ENCODE measurements around the gene GPC6.

The GPC6 gene

GRCh38 chr13:94090773-94091480 lies 864.3 kb downstream of the GPC6 start:
- DNase-seq (ENCODE audit: extremely low read depth, low read depth), result no peak
- no peak overlapping the region for H3K4me3 ChIP-seq (replicated peaks; ENCODE audit: low read depth, low read length)
- TF ChIP-seq, protein P1, sequence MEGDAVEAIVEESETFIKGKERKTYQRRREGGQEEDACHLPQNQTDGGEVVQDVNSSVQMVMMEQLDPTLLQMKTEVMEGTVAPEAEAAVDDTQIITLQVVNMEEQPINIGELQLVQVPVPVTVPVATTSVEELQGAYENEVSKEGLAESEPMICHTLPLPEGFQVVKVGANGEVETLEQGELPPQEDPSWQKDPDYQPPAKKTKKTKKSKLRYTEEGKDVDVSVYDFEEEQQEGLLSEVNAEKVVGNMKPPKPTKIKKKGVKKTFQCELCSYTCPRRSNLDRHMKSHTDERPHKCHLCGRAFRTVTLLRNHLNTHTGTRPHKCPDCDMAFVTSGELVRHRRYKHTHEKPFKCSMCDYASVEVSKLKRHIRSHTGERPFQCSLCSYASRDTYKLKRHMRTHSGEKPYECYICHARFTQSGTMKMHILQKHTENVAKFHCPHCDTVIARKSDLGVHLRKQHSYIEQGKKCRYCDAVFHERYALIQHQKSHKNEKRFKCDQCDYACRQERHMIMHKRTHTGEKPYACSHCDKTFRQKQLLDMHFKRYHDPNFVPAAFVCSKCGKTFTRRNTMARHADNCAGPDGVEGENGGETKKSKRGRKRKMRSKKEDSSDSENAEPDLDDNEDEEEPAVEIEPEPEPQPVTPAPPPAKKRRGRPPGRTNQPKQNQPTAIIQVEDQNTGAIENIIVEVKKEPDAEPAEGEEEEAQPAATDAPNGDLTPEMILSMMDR (IDR thresholded peaks at IDR 0.05; ENCODE audit: low read depth, low read length, missing control alignments), result no peak

DNA sequence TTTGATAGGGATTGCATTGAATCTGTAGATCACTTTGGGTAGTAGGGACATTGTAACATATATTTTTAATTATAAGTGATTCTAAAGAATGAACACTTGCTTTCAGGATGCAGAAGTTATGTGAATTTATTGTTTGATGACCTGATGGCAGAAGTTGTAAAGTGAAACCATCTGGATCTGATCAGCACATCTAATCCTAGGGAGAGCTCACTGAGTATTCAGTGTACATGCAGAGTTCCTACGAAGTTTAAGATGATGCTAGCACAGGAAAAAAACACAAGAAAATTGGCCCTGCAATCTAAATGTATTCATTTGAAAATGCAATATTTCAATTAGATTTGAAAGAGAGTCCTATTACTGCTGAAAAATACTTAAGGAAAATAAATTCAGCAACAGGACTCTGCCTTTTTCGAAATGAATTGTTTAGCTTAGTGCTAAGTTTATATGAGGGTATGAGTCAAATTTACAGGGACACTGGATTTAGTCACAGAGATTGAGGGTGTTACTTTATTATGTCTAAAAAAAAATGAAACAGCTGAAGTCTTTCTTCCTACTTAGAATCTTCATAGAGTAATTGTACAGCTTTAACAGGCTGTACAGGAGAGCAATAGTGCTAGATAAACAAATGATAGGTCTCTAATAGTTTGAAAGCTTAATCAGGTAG lies 867.2 kb downstream of the GPC6 start:
- peak; percentile 52 for DNase-seq (ENCODE audit: extremely low read depth, low read depth)
- TF ChIP-seq, protein P1 (IDR thresholded peaks at IDR 0.05; ENCODE audit: low read depth, low read length, missing control alignments), result no peak
- no peak overlapping the region for H3K4me3 ChIP-seq (replicated peaks; ENCODE audit: low read depth, low read length)

GRCh38 chr13:94109715-94110374 lies 883.2 kb downstream of the GPC6 start:
- no peak for DNase-seq (ENCODE audit: extremely low read depth, low read depth)
- H3K4me3 ChIP-seq (replicated peaks; ENCODE audit: low read depth, low read length), result no peak overlapping the region
- TF ChIP-seq, protein P1 (IDR thresholded peaks at IDR 0.05; ENCODE audit: low read depth, low read length, missing control alignments), result no peak

DNA sequence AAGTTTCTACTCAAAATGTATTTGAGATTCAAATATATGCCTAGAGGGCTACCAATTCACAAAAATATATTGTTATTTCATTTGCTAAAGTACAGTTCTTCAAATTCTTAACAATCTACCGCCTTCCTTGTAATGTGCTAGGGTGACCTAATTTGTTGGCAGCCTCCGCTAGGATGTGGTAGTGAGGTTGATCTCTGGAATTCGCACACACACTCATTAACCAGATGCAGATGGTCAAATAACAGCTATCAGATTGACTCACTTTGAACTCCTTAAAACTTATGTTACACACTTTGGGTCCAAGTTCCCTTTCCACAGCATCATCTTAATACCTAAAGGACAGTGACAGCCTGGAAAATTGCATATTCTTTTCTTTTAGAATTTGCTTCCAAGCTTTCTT lies 885.6 kb downstream of the GPC6 start:
- TF ChIP-seq, protein P1 (IDR thresholded peaks at IDR 0.05; ENCODE audit: low read depth, low read length, missing control alignments), result no peak
- peak; percentile 90 for DNase-seq (ENCODE audit: extremely low read depth, low read depth)
- H3K4me3 ChIP-seq (replicated peaks; ENCODE audit: low read depth, low read length), result no peak overlapping the region

GRCh38 chr13:94112731-94113130 lies 886.1 kb downstream of the GPC6 start:
- H3K4me3 ChIP-seq (replicated peaks; ENCODE audit: low read depth, low read length), result no peak overlapping the region
- TF ChIP-seq, protein P1 (IDR thresholded peaks at IDR 0.05; ENCODE audit: low read depth, low read length, missing control alignments), result peak; percentile 25
- no peak for DNase-seq (ENCODE audit: extremely low read depth, low read depth)

- TF ChIP-seq, protein P1 (IDR thresholded peaks at IDR 0.05; ENCODE audit: low read depth, low read length, missing control alignments), result no peak
- DNase-seq (ENCODE audit: extremely low read depth, low read depth), result no peak
- H3K4me3 ChIP-seq (replicated peaks; ENCODE audit: low read depth, low read length), result no peak overlapping the region
These were observed 886.6 kb downstream of the GPC6 start for GRCh38 chr13:94113245-94113644.
